ENCODE measurements around the gene OTOP2. TPM values are rescaled to one million over a fixed set of nuclear protein-coding genes. Genes with fewer than 3 reads are reported as not detected.

Gene OTOP2
- total RNA-seq, 6 donors from 2014 or later, result not detected

GRCh38 chr17:74921026-74921681 lies 2.9 kb upstream of the OTOP2 start:
- TF ChIP-seq EP300 (IDR thresholded peaks at IDR 0.05), result no peak
- no peak for TF ChIP-seq POLR2A (IDR thresholded peaks at IDR 0.05)
- no peak for TF ChIP-seq POLR2AphosphoS5 (IDR thresholded peaks at IDR 0.05)
- TF ChIP-seq CTCF (IDR thresholded peaks at IDR 0.05), result no peak
- DNase-seq (peak in 1 of 2 donors; percentile 70), ATAC-seq (ENCODE audit: low FRiP score in 2 of 2) (no peak)
- Histone ChIP-seq H3K36me3 (no peaks in the 10 kb centered on the region), H3K27me3 (peaks cover 0 to 46% (median 20%) of the 10 kb centered on the region in 4 donors), H3K4me1 (peaks cover 22 to 23% (median 22%) of the 10 kb centered on the region in 4 donors), H3K4me3 (no peak overlapping the region), H3K9me3 (no peaks in the 10 kb centered on the region), H3K27ac (no peak overlapping the region)
- 56 to 70% methylated on average over 11 to 18 of the region's 19 CpGs for WGBS, 2 donors

- peaks cover 0 to 46% (median 20%) of the 10 kb centered on the region in 4 donors for H3K27me3 ChIP-seq
Observed at GRCh38 chr17:74921769-74922168, 2.3 kb upstream of the OTOP2 start.

GRCh38 chr17:74922172-74922571 lies 1.9 kb upstream of the OTOP2 start:
- ATAC-seq (ENCODE audit: low FRiP score in 2 of 2) (no peak), DNase-seq (no peak)
- peaks cover 0 to 46% (median 20%) of the 10 kb centered on the region in 4 donors for H3K27me3 ChIP-seq
- H3K4me3 ChIP-seq, result no peak overlapping the region
- H3K9me3 ChIP-seq, result no peaks in the 10 kb centered on the region
- H3K27ac ChIP-seq, result no peak overlapping the region
- no peaks in the 10 kb centered on the region for H3K36me3 ChIP-seq
- H3K4me1 ChIP-seq, result peaks cover 22 to 23% (median 22%) of the 10 kb centered on the region in 4 donors
- TF ChIP-seq CTCF (IDR thresholded peaks at IDR 0.05), result no peak
- no peak for TF ChIP-seq POLR2AphosphoS5 (IDR thresholded peaks at IDR 0.05)
- no peak for TF ChIP-seq POLR2A (IDR thresholded peaks at IDR 0.05)
- no peak for TF ChIP-seq EP300 (IDR thresholded peaks at IDR 0.05)
- WGBS, 2 donors, result 24 to 63% methylated on average over 5 to 6 of the region's 6 CpGs

More at GRCh38 chr17:74921769-74922168, 2.3 kb upstream of the OTOP2 start:
- H3K4me3 ChIP-seq, result no peak overlapping the region
- H3K4me1 ChIP-seq, result peaks cover 22 to 23% (median 22%) of the 10 kb centered on the region in 4 donors
- TF ChIP-seq POLR2A (IDR thresholded peaks at IDR 0.05), result no peak
- no peak for TF ChIP-seq CTCF (IDR thresholded peaks at IDR 0.05)
- TF ChIP-seq EP300 (IDR thresholded peaks at IDR 0.05), result no peak
- no peak for TF ChIP-seq POLR2AphosphoS5 (IDR thresholded peaks at IDR 0.05)
- DNase-seq (no peak), ATAC-seq (ENCODE audit: low FRiP score in 2 of 2) (no peak)
- WGBS, 2 donors, result 100% methylated on average over 1 to 2 of the region's 2 CpGs
- no peak overlapping the region for H3K27ac ChIP-seq
- no peaks in the 10 kb centered on the region for H3K36me3 ChIP-seq
- H3K9me3 ChIP-seq, result no peaks in the 10 kb centered on the region

- no peaks in the 10 kb centered on the region for H3K36me3 ChIP-seq
- H3K4me3 ChIP-seq, result peak within 1 kb of the TSS in 3 of 4 donors; percentile 23 to 43 (median 40)
- peak in 1 of 2 donors; percentile 75 for DNase-seq
- peaks cover 0 to 46% (median 20%) of the 10 kb centered on the region in 4 donors for H3K27me3 ChIP-seq
- peak in 1 of 2 donors; percentile 12 for ATAC-seq (ENCODE audit: low FRiP score in 2 of 2)
- peaks cover 22 to 23% (median 22%) of the 10 kb centered on the region in 4 donors for H3K4me1 ChIP-seq
- no peak within 1 kb of the TSS for H3K27ac ChIP-seq
- TF ChIP-seq EP300 (IDR thresholded peaks at IDR 0.05) (no peak), CTCF (IDR thresholded peaks at IDR 0.05) (no peak), POLR2AphosphoS5 (IDR thresholded peaks at IDR 0.05) (no peak), POLR2A (IDR thresholded peaks at IDR 0.05) (no peak)
- 6 to 45% methylated on average over 5 to 43 of the region's 57 CpGs for WGBS, 2 donors
- H3K9me3 ChIP-seq, result no peaks in the 10 kb centered on the region
Observed at GRCh38 chr17:74922694-74923537, 1.2 kb upstream of the OTOP2 start, which contains the start of gene USH1G. Gene USH1G (minus strand): TSS chr17:74923255. CDS start chr17:74923073, 182 bp downstream.
